Measurements from ENCODE around the gene CD80.

CD80 gene

GRCh38 chr3:119542168-119542767 lies 17.1 kb downstream of the CD80 start:
- H3K27me3 ChIP-seq (ENCODE audit: control insufficient read depth, insufficient read depth, low read length), result no peaks in the 10 kb centered on the region
- H3K4me1 ChIP-seq, result no peaks in the 10 kb centered on the region
- H3K9ac ChIP-seq, result no peak overlapping the region
- no peak overlapping the region for H3K27ac ChIP-seq
- H3K4me3 ChIP-seq (ENCODE audit: low read depth, low read length), result no peak overlapping the region
- no peaks in the 10 kb centered on the region for H3K79me2 ChIP-seq
- H3K9me3 ChIP-seq (ENCODE audit: control insufficient read depth, low read length), result no peaks in the 10 kb centered on the region
- no peak for TF ChIP-seq CTCF (IDR thresholded peaks at IDR 0.05)
- no peak overlapping the region for H2AFZ ChIP-seq
- H3K36me3 ChIP-seq (ENCODE audit: control insufficient read depth, insufficient read depth, low read length), result no peaks in the 10 kb centered on the region
- no peak overlapping the region for H3K4me2 ChIP-seq (ENCODE audit: low read length)

GRCh38 chr3:119541547-119541946 lies 17.9 kb downstream of the CD80 start:
- Histone ChIP-seq H3K27me3 (ENCODE audit: control insufficient read depth, insufficient read depth, low read length) (no peaks in the 10 kb centered on the region), H2AFZ (no peak overlapping the region), H3K27ac (no peak overlapping the region), H3K79me2 (no peaks in the 10 kb centered on the region), H3K9ac (no peak overlapping the region), H3K36me3 (ENCODE audit: control insufficient read depth, insufficient read depth, low read length) (no peaks in the 10 kb centered on the region), H3K4me3 (ENCODE audit: low read depth, low read length) (no peak overlapping the region), H3K4me2 (ENCODE audit: low read length) (no peak overlapping the region), H3K4me1 (no peaks in the 10 kb centered on the region), H3K9me3 (ENCODE audit: control insufficient read depth, low read length) (no peaks in the 10 kb centered on the region)
- TF ChIP-seq CTCF (IDR thresholded peaks at IDR 0.05), result no peak

GRCh38 chr3:119538772-119539171 lies 20.6 kb downstream of the CD80 start:
- Histone ChIP-seq H3K4me3 (ENCODE audit: low read depth, low read length) (no peak overlapping the region), H3K79me2 (no peaks in the 10 kb centered on the region), H3K4me1 (no peaks in the 10 kb centered on the region), H3K9ac (no peak overlapping the region), H3K9me3 (ENCODE audit: control insufficient read depth, low read length) (no peaks in the 10 kb centered on the region), H3K27ac (no peak overlapping the region), H3K4me2 (ENCODE audit: low read length) (no peak overlapping the region), H3K27me3 (ENCODE audit: control insufficient read depth, insufficient read depth, low read length) (no peaks in the 10 kb centered on the region), H3K36me3 (ENCODE audit: control insufficient read depth, insufficient read depth, low read length) (no peaks in the 10 kb centered on the region), H2AFZ (no peak overlapping the region)
- TF ChIP-seq CTCF (IDR thresholded peaks at IDR 0.05), result no peak

- TF ChIP-seq CTCF (IDR thresholded peaks at IDR 0.05), result no peak
- H3K4me3 ChIP-seq (ENCODE audit: low read depth, low read length), result no peak overlapping the region
- H3K79me2 ChIP-seq, result no peaks in the 10 kb centered on the region
Observed at GRCh38 chr3:119536757-119537156, 22.7 kb downstream of the CD80 start.

GRCh38 chr3:119534296-119534695 lies 25.1 kb downstream of the CD80 start:
- H3K4me2 ChIP-seq (ENCODE audit: low read length), result no peak overlapping the region
- H3K79me2 ChIP-seq, result no peaks in the 10 kb centered on the region
- no peaks in the 10 kb centered on the region for H3K9me3 ChIP-seq (ENCODE audit: control insufficient read depth, low read length)
- no peak overlapping the region for H3K4me3 ChIP-seq (ENCODE audit: low read depth, low read length)
- no peak for TF ChIP-seq CTCF (IDR thresholded peaks at IDR 0.05)
- H3K4me1 ChIP-seq, result no peaks in the 10 kb centered on the region
- no peak overlapping the region for H3K9ac ChIP-seq
- no peak overlapping the region for H3K27ac ChIP-seq
- no peaks in the 10 kb centered on the region for H3K36me3 ChIP-seq (ENCODE audit: control insufficient read depth, insufficient read depth, low read length)
- H2AFZ ChIP-seq, result no peak overlapping the region
- H3K27me3 ChIP-seq (ENCODE audit: control insufficient read depth, insufficient read depth, low read length), result no peaks in the 10 kb centered on the region

More at GRCh38 chr3:119536757-119537156, 22.7 kb downstream of the CD80 start:
- no peak overlapping the region for H3K27ac ChIP-seq
- no peak overlapping the region for H3K9ac ChIP-seq
- H3K9me3 ChIP-seq (ENCODE audit: control insufficient read depth, low read length), result no peaks in the 10 kb centered on the region
- H3K4me2 ChIP-seq (ENCODE audit: low read length), result no peak overlapping the region
- H2AFZ ChIP-seq, result no peak overlapping the region
- H3K4me1 ChIP-seq, result no peaks in the 10 kb centered on the region
- no peaks in the 10 kb centered on the region for H3K36me3 ChIP-seq (ENCODE audit: control insufficient read depth, insufficient read depth, low read length)
- no peaks in the 10 kb centered on the region for H3K27me3 ChIP-seq (ENCODE audit: control insufficient read depth, insufficient read depth, low read length)
